ENCODE data around the gene HES1.

DNA sequence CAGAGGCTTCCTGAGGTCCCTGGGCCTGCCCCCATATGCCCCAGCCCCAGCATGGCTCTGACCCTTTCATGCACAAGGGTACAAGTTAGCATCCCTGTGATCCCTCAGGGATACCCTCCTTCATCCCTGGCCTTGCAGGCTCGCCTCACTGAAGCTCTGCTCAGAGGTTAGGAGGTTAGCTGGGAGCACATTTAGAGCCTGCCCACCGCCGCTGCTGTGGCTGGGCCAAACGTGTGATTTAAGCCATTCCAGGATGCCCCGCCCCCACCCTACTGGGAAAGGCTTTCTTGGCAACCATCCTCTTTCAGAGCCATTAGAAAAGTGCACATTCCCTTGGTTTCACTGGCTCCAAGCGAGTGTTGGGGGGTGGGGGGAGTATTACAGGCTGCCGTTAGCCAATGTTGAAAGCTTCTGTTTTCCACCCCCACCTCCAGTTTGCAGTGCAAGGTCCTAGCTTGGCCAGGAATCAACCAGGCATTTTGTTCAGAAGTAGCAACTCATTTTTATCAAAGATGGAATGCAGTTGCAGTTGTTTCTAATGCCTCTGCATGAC is 6.3 kb upstream of the HES1 start:
- TF ChIP-seq, protein P1, sequence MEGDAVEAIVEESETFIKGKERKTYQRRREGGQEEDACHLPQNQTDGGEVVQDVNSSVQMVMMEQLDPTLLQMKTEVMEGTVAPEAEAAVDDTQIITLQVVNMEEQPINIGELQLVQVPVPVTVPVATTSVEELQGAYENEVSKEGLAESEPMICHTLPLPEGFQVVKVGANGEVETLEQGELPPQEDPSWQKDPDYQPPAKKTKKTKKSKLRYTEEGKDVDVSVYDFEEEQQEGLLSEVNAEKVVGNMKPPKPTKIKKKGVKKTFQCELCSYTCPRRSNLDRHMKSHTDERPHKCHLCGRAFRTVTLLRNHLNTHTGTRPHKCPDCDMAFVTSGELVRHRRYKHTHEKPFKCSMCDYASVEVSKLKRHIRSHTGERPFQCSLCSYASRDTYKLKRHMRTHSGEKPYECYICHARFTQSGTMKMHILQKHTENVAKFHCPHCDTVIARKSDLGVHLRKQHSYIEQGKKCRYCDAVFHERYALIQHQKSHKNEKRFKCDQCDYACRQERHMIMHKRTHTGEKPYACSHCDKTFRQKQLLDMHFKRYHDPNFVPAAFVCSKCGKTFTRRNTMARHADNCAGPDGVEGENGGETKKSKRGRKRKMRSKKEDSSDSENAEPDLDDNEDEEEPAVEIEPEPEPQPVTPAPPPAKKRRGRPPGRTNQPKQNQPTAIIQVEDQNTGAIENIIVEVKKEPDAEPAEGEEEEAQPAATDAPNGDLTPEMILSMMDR (IDR thresholded peaks at IDR 0.05), result no peak
- TF ChIP-seq POLR2A (IDR thresholded peaks at IDR 0.05), result peak; percentile 50

Measured in right lobe of liver (tissue), 4 donors.